HepG2 (cell line): Measurements from ENCODE around the gene SPA17. TPM values are rescaled to one million over a fixed set of nuclear protein-coding genes. Genes with fewer than 3 reads are reported as not detected.

Experiments
- ATAC-seq: fragments of 200-7000 bp; cut with Tn5 transposase; 3 replicates; pipeline ENCODE4 v1.9.1; 2020; ENCODE audit warnings: mild to moderate bottlenecking, moderate library complexity
- BruUV-seq: library from RNA; stranded (reverse); fragments of 400-500 nt; replicated peaks from 2 replicates; lab custom pipeline; 2021; lab: Mats Ljungman, UMichigan
- CTCF ChIA-PET: fragments of 300-600 bp; formaldehyde crosslinking; extraction: SDS; loops from one replicate; lab custom pipeline; 2021; ENCODE audit warnings: low total read pairs, inconsistent platforms, low intra/inter-chr PET ratio; lab: Yijun Ruan, JAX
- POLR2A ChIA-PET: fragments of 350-600 bp; sonication (Branson Sonifier 250); formaldehyde crosslinking; loops from one replicate; lab custom pipeline; 2020; ENCODE audit warnings: antibody characterized with exemption, inconsistent platforms; lab: Yijun Ruan, JAX
- DNase-seq: peaks from one replicate; pipeline ENCODE4 v3.0.0-alpha.2; 2015; ENCODE audit warnings: low spot score
- FAIRE-seq: peaks from 3 replicates; lab custom pipeline; 2011; peaks lifted over from hg19 to GRCh38; lab: Jason Lieb, UNC
- H2AFZ ChIP-seq: one replicate; pipeline ENCODE4 v1.6.1; 2011; ENCODE audit warnings: low read length, inconsistent platforms
- H3K27ac ChIP-seq: fragments of 300-600 bp; 3 replicates; pipeline ENCODE4 v1.8.0; 2011; ENCODE audit warnings: mixed run types, mild to moderate bottlenecking, mixed read lengths, low read length, inconsistent platforms; ENCODE audit not compliant: insufficient read depth; ENCODE audit errors: extremely low read length
- H3K27me3 ChIP-seq, 2 experiments: fragments of 200-600 bp in 1 of 2; 2 replicates in 1 of 2; 3 replicates in 1 of 2; pipeline versions ENCODE4 v1.6.0 to v1.8.0; 2011; ENCODE audit warnings: low read length in 2 of 2, mild to moderate bottlenecking in 2 of 2, moderate library complexity in 2 of 2, inconsistent platforms in 1 of 2; ENCODE audit not compliant: insufficient read depth in 2 of 2, control insufficient read depth in 1 of 2
- H3K36me3 ChIP-seq, 2 experiments: fragments of 200-600 bp in 1 of 2; replicated peaks in 1 of 2; 2 replicates in 1 of 2; 3 replicates in 1 of 2; pipeline versions ENCODE4 v1.5.1 to v1.8.0; 2011; ENCODE audit warnings: low read length in 2 of 2, inconsistent platforms in 1 of 2; ENCODE audit not compliant: insufficient read depth in 2 of 2, control insufficient read depth in 1 of 2
- H3K4me1 ChIP-seq: 2 replicates; pipeline ENCODE4 v1.5.1; 2012; ENCODE audit warnings: low read length, inconsistent platforms; ENCODE audit not compliant: insufficient read depth
- H3K4me2 ChIP-seq: 2 replicates; pipeline ENCODE4 v1.6.0; 2011; ENCODE audit warnings: low read depth, low read length, inconsistent platforms
- H3K4me3 ChIP-seq, 3 experiments: fragments of 200-600 bp in 1 of 3; sonication (generic), shearing (Covaris generic) in 1 of 3; replicated peaks in 1 of 3; 2 replicates each; pipeline ENCODE4 v1.5.1; 2011 to 2016; ENCODE audit warnings: low read length in 3 of 3, inconsistent platforms in 2 of 3, low read depth in 2 of 3, mild to moderate bottlenecking in 2 of 3, control low read depth in 1 of 3, mixed read lengths in 1 of 3; ENCODE audit not compliant: insufficient read depth in 1 of 3
- H3K79me2 ChIP-seq: one replicate; pipeline ENCODE4 v1.6.1; 2011; ENCODE audit warnings: low read length, inconsistent platforms; ENCODE audit not compliant: insufficient read depth
- H3K9ac ChIP-seq: 2 replicates; pipeline ENCODE4 v1.6.0; 2011; ENCODE audit warnings: mild to moderate bottlenecking, low read depth, low read length, inconsistent platforms; ENCODE audit not compliant: insufficient read depth
- H3K9me3 ChIP-seq: 2 replicates; pipeline ENCODE4 v1.5.1; 2012; ENCODE audit warnings: mild to moderate bottlenecking, low read length
- H4K20me1 ChIP-seq: 2 replicates; pipeline ENCODE4 v1.6.0; 2011; ENCODE audit warnings: inconsistent platforms, mild to moderate bottlenecking, low read length, moderate library complexity; ENCODE audit not compliant: insufficient read depth
- CREM ChIP-seq, 2 experiments: sonication (generic) in 1 of 2; formaldehyde crosslinking in 1 of 2; IDR thresholded peaks; 2 replicates each; pipeline versions ENCODE4 v1.4.0 to v1.6.1; 2016 to 2020; ENCODE audit warnings: antibody characterized with exemption in 1 of 2, mild to moderate bottlenecking in 1 of 2, missing genetic modification reagents in 1 of 2
- HOXA7 ChIP-seq: sonication (generic); formaldehyde crosslinking; IDR thresholded peaks from 2 replicates; pipeline ENCODE4 v1.8.1; 2022; ENCODE audit warnings: mild to moderate bottlenecking, missing genetic modification reagents, moderate library complexity
- NFKB2 ChIP-seq: sonication (generic); formaldehyde crosslinking; IDR thresholded peaks from 2 replicates; pipeline ENCODE4 v1.4.0; 2020; ENCODE audit warnings: missing genetic modification reagents, borderline replicate concordance
- ZNF776 ChIP-seq: sonication (generic); formaldehyde crosslinking; IDR thresholded peaks from 2 replicates; pipeline ENCODE4 v1.4.0; 2020; ENCODE audit warnings: mild to moderate bottlenecking, missing genetic modification reagents
- WGBS: methylation state at CpG from one replicate; pipeline ENCODE4 v1.1.6; 2017; ENCODE audit warnings: low lambda C conversion rate; 5-methylcytosine and 5-hydroxymethylcytosine counted together
- in situ Hi-C: cut with HindIII; loops from 2 replicates; pipeline ENCODE4 v1.10.0; 2017; ENCODE audit warnings: low pct_unique_long_range_greater_than_20kb; ENCODE audit not compliant: extremely low pct_ligation_motif_present
- intact Hi-C: fragments of 100-400 bp; cut with micrococcal nuclease; formaldehyde crosslinking; loops from one replicate; pipeline ENCODE4 v1.10.0; 2022; ENCODE audit not compliant: unreplicated experiment
- polyA plus RNA-seq, 8 experiments: library from polyadenylated mRNA; depleted of rRNA in 3 of 8; stranded (reverse) in 7 of 8; unstranded in 1 of 8; fragments of >200 nt; fragmentation: Illumina TruSeq in 4 of 8; extraction: Trizol in 4 of 8; gene quantifications; 2 replicates each; pipeline versions ENCODE4 v1.2.1 to v1.2.3, GENCODE V29; 2011 to 2016; ENCODE audit warnings: low read depth in 4 of 8, missing spikeins in 1 of 8, mixed read lengths in 1 of 8; ENCODE audit not compliant: insufficient read depth in 1 of 8
- total RNA-seq, 5 experiments: library from RNA; depleted of rRNA; stranded (reverse); fragments of >200 nt; fragmentation: Illumina TruSeq; extraction: Trizol; gene quantifications; 2 replicates each; pipeline ENCODE4 v1.2.3, GENCODE V29; 2016; ENCODE audit warnings: low read depth in 1 of 5
- TF ChIP-seq, protein P1 (sequence below): sonication (generic); formaldehyde crosslinking; IDR thresholded peaks from 2 replicates; pipeline ENCODE4 v1.5.1; 2020; ENCODE audit warnings: mild to moderate bottlenecking, missing genetic modification reagents, borderline replicate concordance
- TF ChIP-seq, protein P2 (sequence below): sonication (generic); formaldehyde crosslinking; IDR thresholded peaks from 2 replicates; pipeline ENCODE4 v1.5.0; 2020; ENCODE audit warnings: mild to moderate bottlenecking, missing genetic modification reagents

Gene SPA17
- total and polyA plus RNA-seq, 2 of the 13 experiments (the other 11 are each of a cell fraction or from before 2014, with no cell fraction given): 4.4 to 8.4 TPM

DNA sequence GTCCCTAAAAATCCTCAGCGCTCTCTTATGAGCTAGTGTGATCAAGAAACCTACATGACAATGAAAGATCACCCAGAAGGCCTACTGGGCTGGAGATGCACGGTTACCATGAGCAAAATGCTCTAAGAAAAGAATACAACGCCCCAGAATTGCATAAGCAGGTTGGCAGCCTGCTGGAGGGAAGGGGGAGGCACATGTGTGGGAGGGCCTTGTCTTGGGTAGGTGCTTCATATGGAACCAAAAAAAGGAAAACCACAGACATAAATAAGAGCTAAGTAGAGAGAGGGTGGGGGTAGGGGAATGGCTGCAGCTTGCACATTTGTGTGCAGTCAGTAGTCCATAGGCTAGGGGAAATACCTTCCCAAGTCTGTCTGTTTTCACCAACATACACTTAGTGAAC lies 3.0 kb upstream of the SPA17 start:
- Histone ChIP-seq H3K79me2 (no peaks in the 10 kb centered on the region), H3K9ac (no peak overlapping the region), H3K4me2 (no peak overlapping the region), H4K20me1 (no peaks in the 10 kb centered on the region), H3K27ac (no peak overlapping the region), H3K4me1 (peaks cover 19% of the 10 kb centered on the region), H3K9me3 (no peaks in the 10 kb centered on the region), H2AFZ (no peak overlapping the region), H3K4me3 (no peak overlapping the region), H3K27me3 (no peaks in the 10 kb centered on the region; a peak in 1 of 5 replicates), H3K36me3 (no peaks in the 10 kb centered on the region; a peak in 1 of 5 replicates)
- no peak for FAIRE-seq
- 19% methylated on average over 3 of the region's 3 CpGs for WGBS
- ChIA-PET CTCF (interaction anchor here (3.9 to 5.7 kb wide), 2 partner anchors 123 to 167 kb away, joined by 24 to 45 read pairs; no protein-coding TSS in a partner anchor), POLR2A (no interaction called here)
- no peak for TF ChIP-seq ZNF776 (CRISPR knock-in tag)
- TF ChIP-seq, protein P1, sequence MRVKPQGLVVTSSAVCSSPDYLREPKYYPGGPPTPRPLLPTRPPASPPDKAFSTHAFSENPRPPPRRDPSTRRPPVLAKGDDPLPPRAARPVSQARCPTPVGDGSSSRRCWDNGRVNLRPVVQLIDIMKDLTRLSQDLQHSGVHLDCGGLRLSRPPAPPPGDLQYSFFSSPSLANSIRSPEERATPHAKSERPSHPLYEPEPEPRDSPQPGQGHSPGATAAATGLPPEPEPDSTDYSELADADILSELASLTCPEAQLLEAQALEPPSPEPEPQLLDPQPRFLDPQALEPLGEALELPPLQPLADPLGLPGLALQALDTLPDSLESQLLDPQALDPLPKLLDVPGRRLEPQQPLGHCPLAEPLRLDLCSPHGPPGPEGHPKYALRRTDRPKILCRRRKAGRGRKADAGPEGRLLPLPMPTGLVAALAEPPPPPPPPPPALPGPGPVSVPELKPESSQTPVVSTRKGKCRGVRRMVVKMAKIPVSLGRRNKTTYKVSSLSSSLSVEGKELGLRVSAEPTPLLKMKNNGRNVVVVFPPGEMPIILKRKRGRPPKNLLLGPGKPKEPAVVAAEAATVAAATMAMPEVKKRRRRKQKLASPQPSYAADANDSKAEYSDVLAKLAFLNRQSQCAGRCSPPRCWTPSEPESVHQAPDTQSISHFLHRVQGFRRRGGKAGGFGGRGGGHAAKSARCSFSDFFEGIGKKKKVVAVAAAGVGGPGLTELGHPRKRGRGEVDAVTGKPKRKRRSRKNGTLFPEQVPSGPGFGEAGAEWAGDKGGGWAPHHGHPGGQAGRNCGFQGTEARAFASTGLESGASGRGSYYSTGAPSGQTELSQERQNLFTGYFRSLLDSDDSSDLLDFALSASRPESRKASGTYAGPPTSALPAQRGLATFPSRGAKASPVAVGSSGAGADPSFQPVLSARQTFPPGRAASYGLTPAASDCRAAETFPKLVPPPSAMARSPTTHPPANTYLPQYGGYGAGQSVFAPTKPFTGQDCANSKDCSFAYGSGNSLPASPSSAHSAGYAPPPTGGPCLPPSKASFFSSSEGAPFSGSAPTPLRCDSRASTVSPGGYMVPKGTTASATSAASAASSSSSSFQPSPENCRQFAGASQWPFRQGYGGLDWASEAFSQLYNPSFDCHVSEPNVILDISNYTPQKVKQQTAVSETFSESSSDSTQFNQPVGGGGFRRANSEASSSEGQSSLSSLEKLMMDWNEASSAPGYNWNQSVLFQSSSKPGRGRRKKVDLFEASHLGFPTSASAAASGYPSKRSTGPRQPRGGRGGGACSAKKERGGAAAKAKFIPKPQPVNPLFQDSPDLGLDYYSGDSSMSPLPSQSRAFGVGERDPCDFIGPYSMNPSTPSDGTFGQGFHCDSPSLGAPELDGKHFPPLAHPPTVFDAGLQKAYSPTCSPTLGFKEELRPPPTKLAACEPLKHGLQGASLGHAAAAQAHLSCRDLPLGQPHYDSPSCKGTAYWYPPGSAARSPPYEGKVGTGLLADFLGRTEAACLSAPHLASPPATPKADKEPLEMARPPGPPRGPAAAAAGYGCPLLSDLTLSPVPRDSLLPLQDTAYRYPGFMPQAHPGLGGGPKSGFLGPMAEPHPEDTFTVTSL (CRISPR knock-in tag): no peak
- no peak for TF ChIP-seq NFKB2
- no peak for TF ChIP-seq HOXA7 (CRISPR knock-in tag)
- TF ChIP-seq, protein P2, sequence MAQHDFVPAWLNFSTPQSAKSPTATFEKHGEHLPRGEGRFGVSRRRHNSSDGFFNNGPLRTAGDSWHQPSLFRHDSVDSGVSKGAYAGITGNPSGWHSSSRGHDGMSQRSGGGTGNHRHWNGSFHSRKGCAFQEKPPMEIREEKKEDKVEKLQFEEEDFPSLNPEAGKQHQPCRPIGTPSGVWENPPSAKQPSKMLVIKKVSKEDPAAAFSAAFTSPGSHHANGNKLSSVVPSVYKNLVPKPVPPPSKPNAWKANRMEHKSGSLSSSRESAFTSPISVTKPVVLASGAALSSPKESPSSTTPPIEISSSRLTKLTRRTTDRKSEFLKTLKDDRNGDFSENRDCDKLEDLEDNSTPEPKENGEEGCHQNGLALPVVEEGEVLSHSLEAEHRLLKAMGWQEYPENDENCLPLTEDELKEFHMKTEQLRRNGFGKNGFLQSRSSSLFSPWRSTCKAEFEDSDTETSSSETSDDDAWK (CRISPR knock-in tag): no peak
- no peak for TF ChIP-seq CREM (IDR thresholded peaks at IDR 0.05)
- no peak for TF ChIP-seq CREM (CRISPR knock-in tag; IDR thresholded peaks at IDR 0.05)
- no TSS peak for BruUV-seq
- in situ Hi-C loops: loop anchor here (5.0 to 10.0 kb wide), 3 partner anchors 92 to 194 kb away; partner anchors contain the start of genes ESAM and ROBO3
- intact Hi-C loops: no loop called here
- ATAC-seq: no peak
- DNase-seq: no peak
